ENCODE results near the gene DGKA.
A peak's percentile ranks its signal among the peaks of the same experiment; 100 is the strongest.

The DGKA gene

GRCh38 chr12:55972456-55972855 lies 41.5 kb downstream of the DGKA start:
- Histone ChIP-seq H3K27me3 (ENCODE audit: insufficient read depth, low read depth) (no peaks in the 10 kb centered on the region), H3K4me3 (IDR thresholded peaks at IDR 0.05; ENCODE audit: insufficient read depth, low read depth, low read length) (no peak overlapping the region), H3K4me1 (ENCODE audit: low read depth, poor library complexity, severe bottlenecking) (peaks cover 28% of the 10 kb centered on the region), H3K4me2 (peak overlapping the region; percentile 66), H4K20me1 (ENCODE audit: insufficient read depth) (no peaks in the 10 kb centered on the region), H3K36me3 (ENCODE audit: insufficient read depth) (no peaks in the 10 kb centered on the region), H3K79me2 (ENCODE audit: insufficient read depth, low read depth) (peaks cover 44% of the 10 kb centered on the region), H2AFZ (ENCODE audit: low read depth) (peak overlapping the region; percentile 68; the same call in 1 of the 2 replicates), H3K9ac (peak overlapping the region; percentile 20; the same call in 1 of the 2 replicates), H3K27ac (peak overlapping the region; percentile 35; the same call in 1 of the 2 replicates)
- TF ChIP-seq CTCF (conservative IDR thresholded peaks at IDR 0.05; ENCODE audit: low read depth, low read length): no peak

- peaks cover 22% of the 10 kb centered on the region for H3K4me1 ChIP-seq (ENCODE audit: low read depth, poor library complexity, severe bottlenecking)
- no peaks in the 10 kb centered on the region for H4K20me1 ChIP-seq (ENCODE audit: insufficient read depth)
- H3K36me3 ChIP-seq (ENCODE audit: insufficient read depth): no peaks in the 10 kb centered on the region
- H2AFZ ChIP-seq (ENCODE audit: low read depth): peak overlapping the region; percentile 68
- H3K4me3 ChIP-seq (IDR thresholded peaks at IDR 0.05; ENCODE audit: insufficient read depth, low read depth, low read length): peak overlapping the region; percentile 30
- TF ChIP-seq CTCF (conservative IDR thresholded peaks at IDR 0.05; ENCODE audit: low read depth, low read length): no peak
- peak overlapping the region; percentile 66 for H3K4me2 ChIP-seq
- peaks cover 40% of the 10 kb centered on the region for H3K79me2 ChIP-seq (ENCODE audit: insufficient read depth, low read depth)
- H3K9ac ChIP-seq: peak overlapping the region; percentile 20; the same call in 1 of the 2 replicates
- no peaks in the 10 kb centered on the region for H3K27me3 ChIP-seq (ENCODE audit: insufficient read depth, low read depth)
- peak overlapping the region; percentile 35 for H3K27ac ChIP-seq
Observed at GRCh38 chr12:55972911-55973598, 42.1 kb downstream of the DGKA start.

GRCh38 chr12:55973599-55974307 lies 42.8 kb downstream of the DGKA start, which contains the start of gene RAB5B:
RAB5B (plus strand) TSS chr12:55974078; CDS start chr12:55986961, 12,883 bp downstream.
- H3K27ac ChIP-seq: peak within 1 kb of the TSS; percentile 35
- H3K27me3 ChIP-seq (ENCODE audit: insufficient read depth, low read depth): no peaks in the 10 kb centered on the region
- peak; percentile 88 for TF ChIP-seq CTCF (conservative IDR thresholded peaks at IDR 0.05; ENCODE audit: low read depth, low read length)
- peak within 1 kb of the TSS; percentile 75 for H2AFZ ChIP-seq (ENCODE audit: low read depth)
- H3K79me2 ChIP-seq (ENCODE audit: insufficient read depth, low read depth): peaks cover 37% of the 10 kb centered on the region
- peak within 1 kb of the TSS; percentile 70 for H3K4me2 ChIP-seq
- H3K4me3 ChIP-seq (IDR thresholded peaks at IDR 0.05; ENCODE audit: insufficient read depth, low read depth, low read length): peak within 1 kb of the TSS; percentile 79
- no peaks in the 10 kb centered on the region for H4K20me1 ChIP-seq (ENCODE audit: insufficient read depth)
- peaks cover 20% of the 10 kb centered on the region for H3K4me1 ChIP-seq (ENCODE audit: low read depth, poor library complexity, severe bottlenecking)
- H3K9ac ChIP-seq: peak within 1 kb of the TSS; percentile 52
- no peaks in the 10 kb centered on the region for H3K36me3 ChIP-seq (ENCODE audit: insufficient read depth)

- Histone ChIP-seq H3K4me1 (ENCODE audit: low read depth, poor library complexity, severe bottlenecking) (peaks cover 20% of the 10 kb centered on the region), H2AFZ (ENCODE audit: low read depth) (peak overlapping the region; percentile 75)
- no peak for TF ChIP-seq CTCF (conservative IDR thresholded peaks at IDR 0.05; ENCODE audit: low read depth, low read length)
Observed at GRCh38 chr12:55974308-55974730, 43.4 kb downstream of the DGKA start.

More at GRCh38 chr12:55974308-55974730, 43.4 kb downstream of the DGKA start:
- H3K4me2 ChIP-seq: peak overlapping the region; percentile 70
- H3K79me2 ChIP-seq (ENCODE audit: insufficient read depth, low read depth): peaks cover 39% of the 10 kb centered on the region
- H3K9ac ChIP-seq: peak overlapping the region; percentile 52
- H3K36me3 ChIP-seq (ENCODE audit: insufficient read depth): no peaks in the 10 kb centered on the region
- peak overlapping the region; percentile 15; the same call in 1 of the 2 replicates for H3K27ac ChIP-seq
- H3K27me3 ChIP-seq (ENCODE audit: insufficient read depth, low read depth): no peaks in the 10 kb centered on the region
- H4K20me1 ChIP-seq (ENCODE audit: insufficient read depth): no peaks in the 10 kb centered on the region
- peak overlapping the region; percentile 79 for H3K4me3 ChIP-seq (IDR thresholded peaks at IDR 0.05; ENCODE audit: insufficient read depth, low read depth, low read length)
